Activated naive CD8-positive, alpha-beta T cell treated with anti-CD3 and anti-CD28 coated beads, Interleukin-2, amount 50 U/mL, for 16 hours (primary cell): ENCODE data around the gene CIB4.
"Not testable (repeated sequence)": the region's sequence is repeated elsewhere in the genome, so short reads cannot be mapped to it uniquely, and the experiment has no call there.

Experiments used
- DNase-seq: peaks from one replicate; pipeline ENCODE4 v3.0.0-alpha.2; 2020; ENCODE audit warnings: low read depth, low spot score

CIB4 gene

DNA sequence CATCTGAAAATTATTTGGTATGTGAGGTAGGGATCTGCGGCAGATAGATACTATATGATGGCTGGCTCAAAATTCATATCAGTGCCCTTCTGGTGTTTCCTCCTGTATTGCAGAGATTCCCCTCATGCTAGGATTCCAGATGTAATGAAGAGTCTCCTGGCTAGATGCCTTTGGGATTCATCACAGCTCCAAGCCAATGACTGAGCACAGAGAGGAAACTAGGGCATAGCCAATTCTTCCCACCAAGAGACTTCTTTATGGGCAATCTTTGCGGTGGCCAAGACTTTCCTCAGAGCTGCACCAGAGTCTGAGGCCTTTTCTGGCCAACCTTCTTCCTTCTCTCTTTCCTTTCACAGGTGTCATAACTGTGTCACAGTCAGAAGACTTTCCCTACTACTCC is 25.5 kb upstream of the CIB4 start:
- DNase-seq = no peak

DNA sequence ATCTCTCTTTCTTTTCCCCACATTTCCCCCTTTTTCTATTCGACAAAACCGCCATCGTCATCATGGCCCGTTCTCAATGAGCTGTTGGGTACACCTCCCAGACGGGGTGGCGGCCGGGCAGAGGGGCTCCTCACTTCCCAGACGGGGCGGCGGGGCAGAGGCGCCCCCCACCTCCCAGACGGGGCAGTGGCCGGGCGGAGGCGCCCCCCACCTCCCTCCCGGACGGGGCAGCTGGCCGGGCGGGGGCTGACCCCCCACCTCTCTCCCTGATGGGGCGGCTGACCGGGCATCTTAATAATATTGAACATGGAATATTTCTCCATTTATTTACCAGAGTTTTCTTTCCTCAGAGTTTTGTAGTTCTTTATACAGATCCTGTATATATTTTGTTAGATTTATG is 24.1 kb upstream of the CIB4 start:
- not testable (repeated sequence) for DNase-seq

DNA sequence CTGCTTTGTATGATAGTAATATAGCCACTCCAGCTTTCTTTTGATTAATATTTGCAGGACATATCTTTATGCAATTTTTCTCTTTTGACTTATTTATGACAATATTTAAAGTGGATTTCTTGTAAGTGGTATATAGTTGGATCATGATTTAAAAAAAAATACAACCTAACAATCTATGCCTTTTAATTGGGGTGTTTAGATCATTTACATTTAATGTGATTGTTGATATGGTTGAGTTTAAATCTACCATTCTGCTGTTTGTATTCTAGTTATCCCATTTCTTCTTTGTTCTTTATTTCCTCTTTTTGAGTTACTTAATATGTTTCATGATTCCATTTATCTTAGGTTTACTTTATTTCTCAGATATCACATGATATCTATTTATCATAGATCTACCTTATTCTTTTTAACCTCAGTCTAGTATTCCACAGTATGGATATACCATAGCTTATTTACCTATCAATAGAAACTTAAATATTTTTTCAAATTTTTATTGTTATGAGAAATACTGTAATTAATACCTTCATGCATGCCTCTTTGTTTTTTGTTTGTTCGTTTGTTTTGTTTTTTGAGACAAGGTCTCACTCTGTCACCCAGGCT is 19.3 kb upstream of the CIB4 start:
- DNase-seq = no peak

DNA sequence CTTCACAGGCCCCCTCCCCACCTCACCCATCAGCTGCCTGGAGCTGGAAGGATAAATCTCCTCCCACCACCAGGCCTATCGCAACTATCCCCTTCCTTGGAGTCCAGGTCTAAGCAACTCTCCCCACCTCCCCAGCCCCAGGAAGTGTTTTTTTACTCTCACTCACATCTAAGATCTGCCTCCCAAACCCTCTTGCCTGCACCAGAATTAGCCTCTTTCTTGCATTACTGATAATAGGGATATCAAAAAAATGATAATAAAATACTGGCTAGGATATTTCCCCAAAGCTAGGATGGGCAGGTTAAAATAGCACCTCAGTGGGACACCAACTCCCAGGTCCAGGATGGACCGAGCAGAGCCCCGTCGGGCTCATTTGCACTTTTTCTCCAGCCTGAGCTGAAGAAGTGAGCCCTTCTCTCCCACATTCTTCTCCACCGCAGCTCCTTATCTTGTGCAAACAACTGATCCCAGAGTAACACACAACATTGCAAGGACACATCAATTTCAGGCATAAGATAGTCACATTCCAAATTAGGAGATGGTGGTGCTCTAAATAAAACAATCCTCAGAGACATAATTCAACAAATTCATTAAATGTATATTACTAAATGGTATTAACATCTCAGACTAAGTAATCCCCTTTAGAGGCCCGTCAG is 17.7 kb upstream of the CIB4 start:
- DNase-seq = no peak

DNA sequence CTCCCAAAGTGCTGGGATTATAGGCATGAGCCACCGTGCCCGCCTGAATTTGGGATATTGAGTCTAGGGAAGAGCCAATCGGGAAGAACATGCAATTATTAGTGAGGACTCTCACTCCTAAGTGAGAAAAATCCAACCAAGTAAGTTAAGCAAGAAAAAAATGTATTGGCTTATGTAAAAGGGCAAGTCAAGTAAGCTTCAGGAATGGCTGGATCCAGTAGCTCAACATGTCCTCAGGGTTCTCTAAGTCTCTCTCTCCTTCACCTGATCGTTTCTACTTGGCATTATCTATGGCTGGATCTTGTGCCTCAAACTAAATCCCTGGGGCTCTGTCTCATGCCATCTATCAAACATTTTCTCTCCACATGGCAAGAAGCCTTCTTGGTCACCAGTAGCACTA is 16.1 kb upstream of the CIB4 start:
- no peak for DNase-seq

DNA sequence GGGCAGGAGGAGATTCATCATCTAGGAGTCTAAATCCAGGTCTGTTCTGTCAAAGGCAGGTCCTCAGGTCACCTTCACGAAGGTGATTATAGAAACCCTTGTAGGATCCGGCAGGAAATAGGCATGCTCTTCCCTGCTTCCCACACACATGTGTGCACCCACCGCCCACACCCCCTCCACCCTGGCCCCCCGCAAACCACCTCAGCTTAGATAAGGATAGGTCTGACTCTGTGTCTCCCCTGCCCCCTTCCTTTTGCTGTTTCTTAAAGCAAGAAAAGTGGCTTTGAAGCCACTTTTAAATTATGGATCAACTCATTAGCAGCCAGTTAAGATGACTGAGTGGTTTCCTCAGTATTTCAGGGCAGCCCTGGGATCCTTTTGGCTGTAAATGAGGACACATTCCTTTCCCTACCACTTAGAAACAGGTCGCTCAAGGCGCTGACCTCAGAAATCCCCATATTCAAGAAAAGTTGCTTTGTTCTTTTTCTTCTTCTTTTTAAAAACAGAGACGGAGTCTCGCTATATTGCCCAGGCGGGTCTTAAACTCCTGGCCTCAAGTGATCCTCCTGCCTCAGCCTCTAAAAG is 14.5 kb upstream of the CIB4 start:
- no peak for DNase-seq

DNA sequence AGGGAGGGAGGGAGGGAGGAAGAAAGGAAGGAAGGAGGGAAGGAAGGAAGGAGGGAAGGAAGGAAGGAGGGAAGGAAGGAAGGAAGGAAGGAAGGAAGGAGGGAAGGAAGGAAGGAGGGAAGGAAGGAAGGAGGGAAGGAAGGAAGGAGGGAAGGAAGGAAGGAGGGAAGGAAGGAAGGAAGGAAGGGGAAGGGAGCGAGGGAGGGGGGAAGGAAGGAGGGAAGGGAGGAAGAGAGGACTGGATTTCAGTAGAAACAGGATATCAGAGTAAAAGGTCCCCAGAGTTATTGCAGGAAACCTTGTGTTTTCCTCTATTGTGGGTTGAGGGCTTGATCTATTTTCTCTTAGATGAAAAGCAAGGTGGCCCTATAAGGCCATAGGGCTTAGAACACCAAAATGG is 14.0 kb upstream of the CIB4 start:
- not testable (repeated sequence) for DNase-seq

DNA sequence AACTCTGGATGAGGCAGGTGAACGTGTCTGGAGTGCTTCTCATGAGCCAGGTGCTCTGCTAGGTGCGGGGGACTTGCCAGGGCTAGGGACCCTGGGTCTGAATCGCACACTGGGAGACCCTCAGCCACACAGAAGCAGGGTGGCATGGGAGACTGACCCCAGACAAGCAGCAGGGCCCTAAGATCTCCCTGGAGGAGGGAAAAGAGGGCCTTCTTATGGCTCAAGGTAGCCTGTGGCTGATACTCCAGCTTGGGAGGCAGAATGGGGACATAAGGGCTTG is 12.8 kb upstream of the CIB4 start:
- DNase-seq = no peak

DNA sequence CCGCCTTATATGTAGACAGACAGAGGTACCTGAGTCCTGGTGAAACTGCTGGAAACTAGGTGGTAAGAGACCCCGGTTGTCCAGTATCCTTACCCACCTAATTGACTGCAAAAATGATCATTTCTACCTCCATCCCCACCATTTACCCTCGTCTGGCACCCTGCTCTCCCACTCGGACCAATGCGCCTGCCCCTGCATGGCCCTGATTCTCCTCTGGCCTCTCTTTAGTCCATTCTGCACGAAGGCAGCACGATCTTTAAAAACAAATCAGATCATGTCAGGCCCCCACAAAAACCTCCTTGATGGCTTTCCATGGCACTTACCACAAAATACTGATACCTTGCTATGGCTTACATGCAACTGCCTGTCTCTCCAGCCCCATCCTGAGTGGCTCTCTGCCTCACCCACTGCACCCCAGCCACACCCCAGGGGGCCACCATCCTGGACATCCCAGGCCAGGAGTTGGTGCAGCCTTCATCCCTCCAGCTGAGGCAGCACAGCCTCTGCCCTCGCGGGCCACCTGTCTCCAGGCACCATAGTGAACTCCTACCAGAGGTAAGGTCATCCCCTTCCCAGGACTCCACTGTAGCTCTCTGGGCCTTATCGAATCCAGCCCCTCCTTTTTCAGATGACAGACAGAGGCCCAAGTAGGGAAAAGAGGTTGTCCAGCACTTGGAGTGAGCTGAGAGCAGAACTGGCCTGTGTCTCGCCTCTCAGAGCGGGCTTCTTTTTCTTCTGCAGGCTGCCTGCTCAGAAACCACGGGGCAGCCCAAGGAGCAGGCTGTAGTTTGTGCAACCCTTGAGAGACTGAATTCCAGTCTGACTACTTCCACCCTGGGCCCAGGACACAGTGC is 12.3 kb upstream of the CIB4 start:
- DNase-seq = no peak

DNA sequence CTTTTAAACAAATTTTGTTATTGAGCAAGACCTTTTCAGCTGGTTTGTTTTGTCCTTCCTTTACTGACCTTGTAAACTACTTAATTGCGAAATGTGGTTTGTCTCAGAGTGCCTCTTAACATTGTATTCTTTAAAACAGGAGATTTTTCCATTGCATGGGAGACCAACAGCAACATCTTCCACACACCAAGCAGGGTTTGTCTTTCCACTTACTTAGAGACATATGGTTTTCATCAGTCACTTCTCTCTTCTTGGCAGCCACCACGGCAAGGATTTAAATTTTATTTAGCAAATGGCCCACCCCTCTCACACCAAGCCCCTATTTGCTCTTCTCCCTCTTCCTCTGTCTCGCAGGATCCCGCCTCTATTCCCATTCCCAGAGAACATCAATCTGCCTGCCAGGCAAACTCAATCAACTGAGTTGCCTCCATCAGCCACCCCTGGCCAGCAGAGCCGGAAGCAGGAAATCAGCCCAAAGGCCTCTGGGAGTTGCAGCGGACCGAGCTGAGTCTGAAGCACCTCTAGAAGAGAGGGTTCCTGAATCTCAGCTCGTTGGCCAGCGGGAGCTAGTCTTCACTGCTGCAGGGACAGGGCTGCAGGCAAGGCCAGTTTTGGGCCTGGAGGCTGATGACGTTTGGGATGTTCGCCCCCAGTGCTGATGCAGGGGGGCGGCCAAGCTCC is 11.3 kb upstream of the CIB4 start:
- DNase-seq = no peak

DNA sequence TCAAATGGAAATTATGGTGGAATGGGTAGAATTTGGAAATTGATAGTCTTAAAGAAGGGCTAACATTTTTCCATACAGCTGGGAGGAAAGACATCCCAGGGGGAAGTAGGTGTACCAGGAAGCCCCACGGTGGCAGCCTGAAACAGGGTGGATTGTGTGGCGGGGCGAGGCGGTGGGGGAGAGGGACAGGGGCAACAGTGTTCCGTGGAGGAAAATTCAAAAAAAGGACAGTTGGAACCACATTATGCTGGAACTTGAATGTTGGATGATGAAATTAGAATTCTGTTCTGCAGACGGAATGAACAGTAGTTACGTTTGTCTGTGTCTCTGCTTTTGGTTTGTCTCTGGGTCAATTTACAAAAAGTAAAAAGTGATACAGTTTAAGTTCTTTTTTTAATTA is 10.6 kb upstream of the CIB4 start:
- DNase-seq = no peak

DNA sequence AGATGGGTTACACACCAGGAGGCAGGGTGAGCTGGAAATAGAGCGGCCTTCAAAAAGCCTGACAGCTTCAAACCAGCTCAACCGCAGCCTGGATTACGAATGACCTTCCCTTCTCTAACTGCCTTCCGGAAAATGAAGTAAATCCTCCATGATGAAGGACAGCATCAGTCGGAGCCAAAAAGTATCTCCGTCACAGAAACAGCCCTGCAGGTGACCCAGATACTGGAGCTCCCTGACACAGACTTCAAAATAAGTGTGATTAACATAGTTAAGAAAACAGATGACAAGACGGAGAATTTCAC is 10.3 kb upstream of the CIB4 start:
- DNase-seq = no peak

DNA sequence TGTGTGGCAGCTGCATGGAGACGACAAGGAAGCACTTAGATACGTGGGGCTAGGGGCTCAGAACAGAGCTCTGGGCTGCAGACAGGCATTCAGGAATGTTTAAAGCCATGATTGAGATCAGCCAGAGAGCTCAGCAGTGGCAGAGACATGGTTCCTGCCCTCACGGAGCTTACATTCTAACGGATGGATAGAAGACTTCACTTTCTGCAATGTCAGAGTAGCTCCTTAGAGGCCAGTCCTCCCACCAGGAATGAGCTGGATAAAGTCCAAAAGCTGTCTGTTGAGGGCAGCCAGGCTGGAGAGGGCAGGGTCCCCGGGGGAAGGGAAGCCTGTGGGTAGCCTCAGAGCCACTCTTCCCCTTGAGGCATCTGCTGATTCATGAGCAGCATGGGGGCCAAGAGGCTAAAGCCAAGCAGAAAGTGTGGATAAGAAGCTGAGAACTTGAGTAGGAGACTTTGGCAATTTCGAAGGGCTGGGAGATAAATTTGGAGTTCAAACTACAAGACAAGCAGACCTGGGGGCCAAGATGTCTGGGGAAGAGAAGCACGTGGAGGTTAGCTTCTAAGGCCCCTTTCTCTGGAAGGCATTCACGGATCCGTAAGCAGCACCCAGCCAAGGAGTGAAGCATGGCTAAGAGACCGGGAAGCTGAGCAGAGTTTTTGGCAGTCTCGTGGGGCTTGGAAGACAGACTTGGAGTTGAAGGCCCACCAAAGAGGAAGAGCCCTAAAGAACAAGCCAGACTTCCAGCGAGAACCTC is 9.7 kb upstream of the CIB4 start:
- no peak for DNase-seq

DNA sequence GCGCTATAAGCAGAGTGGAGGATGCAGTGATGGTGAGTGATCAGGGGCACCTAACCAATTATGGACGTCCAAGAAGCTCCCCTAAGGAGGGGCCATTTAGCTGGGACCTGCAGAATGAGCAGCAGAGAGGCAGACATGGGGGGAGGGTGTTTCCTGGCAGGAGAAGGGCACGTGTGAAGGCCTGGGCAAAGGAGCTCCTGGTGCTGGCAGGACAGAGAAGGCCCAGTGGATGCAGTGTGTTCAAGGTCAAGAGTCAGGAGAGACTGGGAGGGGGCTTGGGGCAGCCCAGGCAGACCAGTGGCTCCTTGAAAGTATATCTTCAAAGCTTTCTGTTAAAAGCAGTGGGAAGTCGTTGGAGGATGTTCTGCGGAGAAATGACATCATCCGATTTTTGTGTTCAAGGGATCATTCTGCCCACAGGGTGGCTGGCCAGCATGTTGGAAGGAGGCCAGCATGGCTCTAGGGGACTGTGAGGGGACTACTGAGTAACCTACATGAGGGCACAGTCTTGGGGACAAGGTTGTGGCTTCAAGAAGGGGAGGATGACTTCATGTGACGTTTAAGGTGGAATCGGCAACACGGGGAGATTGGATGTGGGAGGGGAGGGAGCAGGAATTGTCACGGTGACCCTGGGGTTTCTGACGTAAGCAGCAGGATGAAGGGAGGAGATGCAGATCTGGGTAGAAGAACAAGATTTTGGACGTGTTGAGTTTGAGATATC is 9.0 kb upstream of the CIB4 start:
- DNase-seq = no peak

DNA sequence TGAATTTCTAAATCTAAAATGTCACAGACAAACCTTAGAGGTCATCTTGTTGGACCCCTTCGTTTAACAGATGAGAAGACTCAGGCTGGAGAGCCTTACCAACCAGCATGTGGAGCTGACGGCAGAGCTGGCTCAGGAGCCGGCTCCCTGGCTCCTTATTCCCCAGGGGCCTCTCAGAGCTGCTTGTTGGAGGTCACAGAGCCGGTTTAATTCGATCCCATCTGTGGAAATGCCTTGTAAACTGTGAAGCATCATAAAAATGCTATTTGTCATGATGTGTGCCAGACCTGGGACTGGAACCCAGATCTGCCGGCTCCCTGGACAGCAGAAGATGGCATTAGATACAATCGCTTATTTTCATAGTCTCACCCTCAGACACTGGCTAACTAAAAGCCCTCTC is 8.2 kb upstream of the CIB4 start:
- DNase-seq = no peak

DNA sequence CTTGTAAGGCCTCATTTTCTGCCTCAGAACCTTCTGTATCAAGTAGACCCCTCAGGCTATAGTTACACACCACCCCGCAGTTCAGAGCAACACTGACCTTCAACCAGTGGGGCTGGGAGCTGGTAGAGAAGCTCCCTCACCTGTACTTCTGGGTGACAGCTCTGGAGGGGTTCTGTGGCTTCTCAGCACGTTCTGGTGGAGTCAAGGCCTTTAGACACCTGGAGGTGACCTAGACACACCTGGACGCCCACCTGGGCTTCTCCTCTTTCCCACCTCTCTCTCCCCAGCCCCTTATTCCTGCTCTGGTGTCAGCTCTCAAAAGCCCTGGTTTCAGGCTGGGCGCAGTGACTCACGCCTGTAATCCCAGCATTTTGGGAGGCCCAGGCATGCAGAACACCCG is 7.3 kb upstream of the CIB4 start:
- DNase-seq = no peak

DNA sequence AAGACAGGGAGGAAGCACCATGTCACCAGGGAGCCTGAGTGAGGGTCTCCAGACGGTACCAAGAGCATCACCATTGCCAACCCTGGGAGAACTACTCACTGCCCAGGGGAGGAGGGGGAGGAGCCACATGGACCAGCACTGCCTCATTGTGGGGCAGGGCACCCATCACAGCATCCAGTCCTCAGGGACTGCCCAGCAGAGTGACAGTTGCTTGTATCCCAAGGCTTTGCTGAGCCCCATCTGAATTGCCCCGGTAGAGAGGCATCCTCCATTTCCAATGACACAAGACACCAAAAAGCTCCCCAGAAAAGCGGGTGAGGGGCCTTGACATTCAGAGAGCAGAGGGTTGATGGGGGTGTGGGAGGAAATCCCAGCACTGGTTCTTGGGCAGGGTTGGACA is 6.8 kb upstream of the CIB4 start:
- no peak for DNase-seq

DNA sequence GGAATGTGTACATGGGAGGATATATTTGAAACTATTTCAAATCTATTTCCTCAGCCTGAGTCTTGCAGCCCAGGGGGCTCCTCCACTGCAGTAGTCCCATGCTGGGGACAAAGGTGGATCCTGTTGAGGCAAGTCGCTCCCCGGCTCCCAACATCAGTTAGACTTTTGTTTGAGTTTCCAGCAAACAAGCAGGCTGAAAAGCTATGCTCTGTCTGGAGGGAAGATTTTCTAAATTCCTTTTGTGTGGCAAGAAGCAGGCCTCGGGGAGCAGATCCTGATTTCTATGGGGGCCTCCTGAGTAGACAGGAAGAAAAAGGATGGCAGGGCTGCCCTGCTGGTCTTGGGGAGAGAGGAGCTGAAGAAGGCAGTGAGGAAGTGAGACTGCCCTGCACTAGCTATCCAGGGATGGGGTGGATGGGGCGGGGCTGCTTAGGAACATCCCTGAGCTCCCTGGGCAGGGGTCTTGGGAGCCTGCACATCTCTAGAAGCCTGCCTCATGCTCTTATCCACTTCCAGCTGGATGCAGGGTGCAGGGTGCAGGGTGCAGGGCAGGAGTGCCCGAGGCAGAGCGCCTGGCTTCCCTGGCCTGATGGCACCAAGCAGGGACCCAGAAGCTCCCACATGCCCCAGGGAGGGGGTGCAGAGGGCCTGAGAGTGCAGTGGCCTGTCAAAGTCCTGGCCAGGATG is 6.0 kb upstream of the CIB4 start:
- DNase-seq = no peak

DNA sequence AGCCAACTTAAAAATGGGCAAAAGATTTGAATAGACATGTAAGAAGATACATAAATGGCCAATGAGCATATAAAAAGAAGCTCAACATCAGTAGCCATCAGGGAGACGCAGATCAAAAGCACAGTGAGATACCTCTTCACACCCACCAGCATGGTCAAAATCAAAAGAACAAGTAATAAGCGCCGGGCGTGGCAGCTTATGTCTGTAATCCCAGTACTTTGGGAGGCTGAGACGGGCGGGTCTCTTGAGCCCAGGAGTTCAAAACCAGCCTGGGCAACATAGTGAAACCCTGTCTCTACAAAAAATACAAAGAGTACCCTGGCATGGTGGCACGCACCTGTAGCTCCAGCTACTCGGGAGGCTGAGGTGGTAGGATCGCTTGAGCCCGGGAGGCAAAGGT is 4.6 kb upstream of the CIB4 start:
- DNase-seq = no peak

DNA sequence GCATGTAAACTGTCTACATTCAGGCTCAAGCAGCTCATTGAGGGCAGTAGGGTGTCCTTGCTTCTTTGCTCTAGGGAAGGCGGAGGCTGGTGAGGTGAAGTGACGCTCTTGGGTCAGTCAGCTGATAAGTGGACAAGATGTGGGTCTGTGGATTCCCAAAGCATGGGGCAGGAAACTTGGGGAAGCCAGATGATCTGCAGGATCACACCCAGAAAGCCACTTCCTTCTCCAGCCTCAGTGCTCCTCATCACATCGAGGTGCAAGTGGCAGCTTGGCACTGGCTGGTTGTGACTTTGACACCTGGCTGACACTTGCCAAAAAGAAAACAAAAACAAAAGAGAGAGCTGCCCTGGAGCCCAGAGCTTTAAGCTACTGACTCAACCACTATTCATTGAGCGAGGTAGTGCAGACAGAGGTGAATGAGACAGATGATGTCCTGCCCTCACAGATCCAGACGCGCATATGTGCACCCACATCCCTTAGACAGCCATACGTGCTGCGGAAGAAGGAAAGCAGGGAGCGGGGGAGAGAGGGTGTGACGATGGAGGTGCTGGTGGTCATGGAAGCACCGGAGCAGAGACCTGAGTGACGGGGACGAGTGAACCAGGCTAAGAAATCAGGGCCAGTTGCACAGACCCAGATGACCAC is 3.1 kb upstream of the CIB4 start:
- DNase-seq = no peak
